Neural cell (in vitro differentiated cells): ENCODE results near the gene CFAP20DC. TPM values are rescaled to one million over a fixed set of nuclear protein-coding genes. Genes with fewer than 3 reads are reported as not detected.

Experiments used
- H2AFZ ChIP-seq: fragments of 200-600, 300-800 bp; sonication (generic), shearing (Covaris generic); 2 replicates; pipeline ENCODE4 v1.6.0; 2014; ENCODE audit warnings: low read depth, mild to moderate bottlenecking, antibody characterized with exemption, low read length, moderate library complexity
- H3F3A ChIP-seq: fragments of 200-600 bp; shearing (Covaris generic); 2 replicates; pipeline ENCODE4 v1.6.1; 2016; ENCODE audit warnings: mild to moderate bottlenecking, moderate library complexity, mixed read lengths, antibody characterized with exemption, low read length; ENCODE audit not compliant: insufficient read depth, poor library complexity, severe bottlenecking
- H3K27ac ChIP-seq: fragments of 200-600, 300-800 bp; sonication (generic), shearing (Covaris generic); 2 replicates; pipeline ENCODE4 v1.5.1; 2014; ENCODE audit warnings: mild to moderate bottlenecking, low read length, moderate library complexity
- H3K27me3 ChIP-seq: fragments of 300-800, 200-600 bp; sonication (generic), shearing (Covaris generic); 2 replicates; pipeline ENCODE4 v1.6.0; 2014; ENCODE audit warnings: mild to moderate bottlenecking, low read depth, low read length, moderate library complexity; ENCODE audit not compliant: insufficient read depth
- H3K36me3 ChIP-seq: fragments of 300-800, 200-600 bp; sonication (generic), shearing (Covaris generic); 2 replicates; pipeline ENCODE4 v1.5.1; 2014; ENCODE audit warnings: mild to moderate bottlenecking, antibody characterized with exemption, low read length, moderate library complexity; ENCODE audit not compliant: insufficient read depth
- H3K4me2 ChIP-seq: fragments of 300-800, 200-600 bp; sonication (generic), shearing (Covaris generic); 2 replicates; pipeline ENCODE4 v1.6.0; 2014; ENCODE audit warnings: mild to moderate bottlenecking, low read length
- H3K4me3 ChIP-seq: fragments of 300-800, 200-600 bp; sonication (generic), shearing (Covaris generic); 2 replicates; pipeline ENCODE4 v1.5.1; 2014; ENCODE audit warnings: mild to moderate bottlenecking, low read length, moderate library complexity
- H3K79me2 ChIP-seq: fragments of 200-600 bp; shearing (Covaris generic); replicated peaks from 2 replicates; pipeline ENCODE4 v1.6.0; 2014; ENCODE audit warnings: mild to moderate bottlenecking, low read length, moderate library complexity; ENCODE audit not compliant: insufficient read depth
- H3K9ac ChIP-seq: fragments of 300-800, 200-600 bp; sonication (generic), shearing (Covaris generic); 2 replicates; pipeline ENCODE4 v1.6.1; 2016; ENCODE audit warnings: mild to moderate bottlenecking, low read length, mixed read lengths
- H3K9me2 ChIP-seq: fragments of 200-600 bp; shearing (Covaris generic); 2 replicates; pipeline ENCODE4 v1.6.1; 2016; ENCODE audit warnings: mild to moderate bottlenecking, low read length, mixed read lengths; ENCODE audit not compliant: insufficient read depth
- H3K9me3 ChIP-seq: fragments of 200-600, 300-800 bp; sonication (generic), shearing (Covaris generic); 2 replicates; pipeline ENCODE4 v1.6.1; 2016; ENCODE audit warnings: mild to moderate bottlenecking, mixed run types, low read length, moderate library complexity, mixed read lengths
- H4K20me1 ChIP-seq: fragments of 200-600 bp; shearing (Covaris generic); 2 replicates; pipeline ENCODE4 v1.6.1; 2016; ENCODE audit warnings: mild to moderate bottlenecking, mixed run types; ENCODE audit not compliant: insufficient read depth
- CTCF ChIP-seq: fragments of 450-650 bp; IDR thresholded peaks from 2 replicates; pipeline ENCODE4 v1.5.1; 2014; ENCODE audit warnings: antibody characterized with exemption, mild to moderate bottlenecking, moderate library complexity; ENCODE audit not compliant: poor library complexity, severe bottlenecking
- EP300 ChIP-seq: fragments of 450-650 bp; conservative IDR thresholded peaks from 2 replicates; pipeline ENCODE4 v1.6.1; 2014; ENCODE audit warnings: antibody characterized with exemption, mild to moderate bottlenecking, moderate library complexity; ENCODE audit not compliant: poor library complexity, severe bottlenecking
- EZH2 ChIP-seq: fragments of 200-600, 300-800 bp; shearing (Covaris generic), sonication (generic); IDR thresholded peaks from 2 replicates; pipeline ENCODE4 v1.6.1; 2014; ENCODE audit warnings: antibody characterized with exemption, low read length, borderline replicate concordance, mild to moderate bottlenecking; ENCODE audit not compliant: insufficient read depth, poor library complexity, severe bottlenecking
- MXI1 ChIP-seq: fragments of 450-650 bp; conservative IDR thresholded peaks from 2 replicates; pipeline ENCODE4 v1.6.1; 2014; ENCODE audit warnings: antibody characterized with exemption, mild to moderate bottlenecking; ENCODE audit not compliant: poor library complexity, severe bottlenecking
- POLR2AphosphoS5 ChIP-seq: IDR thresholded peaks from 2 replicates; pipeline ENCODE4 v1.6.1; 2012
- RAD21 ChIP-seq: fragments of 450-650 bp; conservative IDR thresholded peaks from 2 replicates; pipeline ENCODE4 v1.6.1; 2014; ENCODE audit warnings: antibody characterized with exemption, mild to moderate bottlenecking, moderate library complexity
- REST ChIP-seq: IDR thresholded peaks from 2 replicates; pipeline ENCODE4 v1.6.1; 2012; ENCODE audit warnings: borderline replicate concordance
- SMC3 ChIP-seq: fragments of 450-650 bp; conservative IDR thresholded peaks from 2 replicates; pipeline ENCODE4 v1.6.1; 2014; ENCODE audit warnings: antibody characterized with exemption, mild to moderate bottlenecking, moderate library complexity; ENCODE audit not compliant: poor library complexity
- TAF1 ChIP-seq: IDR thresholded peaks from 2 replicates; pipeline ENCODE4 v1.6.1; 2012; ENCODE audit warnings: low read depth
- polyA plus RNA-seq: library from polyadenylated mRNA; depleted of rRNA; stranded (reverse); fragments of >200 nt; gene quantifications from 2 replicates; pipeline ENCODE4 v1.2.3, GENCODE V29; 2014

The CFAP20DC gene
- polyA plus RNA-seq, 1 donor from 2014 or later, result not detected

GRCh38 chr3:59065240-59065639 is 15.4 kb upstream of the CFAP20DC start:
- Histone ChIP-seq H3K9me3 (no peaks in the 10 kb centered on the region), H3F3A (no peaks in the 10 kb centered on the region), H3K27ac (no peak overlapping the region), H3K27me3 (no peaks in the 10 kb centered on the region), H3K79me2 (no peaks in the 10 kb centered on the region), H4K20me1 (no peaks in the 10 kb centered on the region), H3K36me3 (no peaks in the 10 kb centered on the region), H2AFZ (no peak overlapping the region), H3K4me3 (no peak overlapping the region), H3K9me2 (no peaks in the 10 kb centered on the region), H3K9ac (no peak overlapping the region), H3K4me2 (no peak overlapping the region)
- TF ChIP-seq EZH2 (no peak), RAD21 (no peak), REST (no peak), SMC3 (no peak), MXI1 (no peak), TAF1 (no peak), POLR2AphosphoS5 (no peak), CTCF (no peak), EP300 (no peak)

GRCh38 chr3:59064728-59065127 is 14.9 kb upstream of the CFAP20DC start:
- Histone ChIP-seq H3K9me3 (no peaks in the 10 kb centered on the region), H3K4me3 (no peak overlapping the region), H4K20me1 (no peaks in the 10 kb centered on the region), H3F3A (no peaks in the 10 kb centered on the region), H3K36me3 (no peaks in the 10 kb centered on the region), H3K9me2 (no peaks in the 10 kb centered on the region), H3K27ac (no peak overlapping the region), H3K4me2 (no peak overlapping the region), H2AFZ (no peak overlapping the region), H3K9ac (no peak overlapping the region), H3K79me2 (no peaks in the 10 kb centered on the region), H3K27me3 (no peaks in the 10 kb centered on the region)
- TF ChIP-seq POLR2AphosphoS5 (no peak), EP300 (no peak), SMC3 (no peak), EZH2 (no peak), CTCF (no peak), MXI1 (no peak), TAF1 (no peak), RAD21 (no peak), REST (no peak)
